Small intestine (tissue), 7 donors: ENCODE measurements around the gene GNB1. TPM values are rescaled to one million over a fixed set of nuclear protein-coding genes. Genes with fewer than 3 reads are reported as not detected.
"Not testable (repeated sequence)": the region's sequence is repeated elsewhere in the genome, so short reads cannot be mapped to it uniquely, and the experiment has no call there.

Experiments
- DNase-seq, 2 donors: peaks; one replicate each; pipeline versions ENCODE4 v3.0.0 to v3.0.0-alpha.2; 2013
- FAIRE-seq: peaks from 2 replicates; lab custom pipeline; 2012; peaks lifted over from hg19 to GRCh38; lab: Jason Lieb, UNC
- H3K27ac ChIP-seq, 3 donors: one replicate each; pipeline ENCODE4 v1.5.1; 2013; ENCODE audit warnings: low read length in 2 of 3, mild to moderate bottlenecking in 2 of 3, control low read depth in 1 of 3, inconsistent platforms in 1 of 3, low read depth in 1 of 3, moderate library complexity in 1 of 3
- H3K27me3 ChIP-seq, 3 donors: one replicate each; pipeline ENCODE4 v1.6.1; 2013; ENCODE audit warnings: low read length in 3 of 3, inconsistent platforms in 1 of 3; ENCODE audit not compliant: control insufficient read depth in 3 of 3, insufficient read depth in 3 of 3
- H3K36me3 ChIP-seq, 3 donors: one replicate each; pipeline ENCODE4 v1.6.1; 2013; ENCODE audit warnings: low read length in 3 of 3, inconsistent platforms in 1 of 3, low read depth in 1 of 3, mild to moderate bottlenecking in 1 of 3, moderate library complexity in 1 of 3; ENCODE audit not compliant: control insufficient read depth in 3 of 3, insufficient read depth in 2 of 3
- H3K4me1 ChIP-seq, 3 donors: one replicate each; pipeline ENCODE4 v1.6.1; 2013; ENCODE audit warnings: low read length in 2 of 3, inconsistent platforms in 1 of 3, low read depth in 1 of 3, mild to moderate bottlenecking in 1 of 3, moderate library complexity in 1 of 3; ENCODE audit not compliant: control insufficient read depth in 3 of 3, insufficient read depth in 2 of 3
- H3K4me3 ChIP-seq, 3 donors: one replicate each; pipeline ENCODE4 v1.5.1; 2013; ENCODE audit warnings: low read length in 3 of 3, control low read depth in 1 of 3, inconsistent platforms in 1 of 3, low read depth in 1 of 3, mild to moderate bottlenecking in 1 of 3, moderate library complexity in 1 of 3
- H3K9me3 ChIP-seq, 2 donors: one replicate each; pipeline ENCODE4 v1.6.1; 2013; ENCODE audit warnings: low read depth in 1 of 2, low read length in 1 of 2; ENCODE audit not compliant: control insufficient read depth in 2 of 2, insufficient read depth in 1 of 2
- WGBS, 3 donors: extraction: QIAGEN DNeasy Blood & Tissue Kit; methylation state at CpG; one replicate each; pipeline ENCODE4 v1.1.7; 2013; 5-methylcytosine and 5-hydroxymethylcytosine counted together
- polyA plus RNA-seq, 4 donors: library from polyadenylated mRNA; stranded (reverse) in 3 of 4; unstranded in 1 of 4; fragments of 200-250 nt in 3 of 4; fragments of 120-200 nt in 1 of 4; gene quantifications; one replicate each; pipeline versions ENCODE4 v1.2.1 to v1.2.3, GENCODE V29; 2013
- donor health status: healthy with polysubstance abuse.
- donor health status: control.
- donor health status: control.
- donor health status: Bipolar disorder and iron deficiency.
- donor health status: healthy.

GNB1 gene
- polyA plus RNA-seq, 4 donors, result 169 to 214 (median 192) TPM

GRCh38 chr1:1872329-1872994, 18.4 kb downstream of the GNB1 start:
- Histone ChIP-seq H3K9me3 (no peaks in the 10 kb centered on the region), H3K27me3 (no peaks in the 10 kb centered on the region), H3K4me1 (peaks cover 0 to 14% (median 3%) of the 10 kb centered on the region in 3 donors), H3K36me3 (peaks cover 0 to 56% (median 5%) of the 10 kb centered on the region in 3 donors), H3K4me3 (no peak overlapping the region), H3K27ac (no peak overlapping the region)
- FAIRE-seq (no peak), DNase-seq (no peak)
- WGBS, 3 donors, result 76 to 81% (median 80%) methylated on average over 11 of the region's 11 CpGs

GRCh38 chr1:1869469-1869868, 21.4 kb downstream of the GNB1 start:
- DNase-seq, result no peak
- Histone ChIP-seq H3K9me3 (no peaks in the 10 kb centered on the region), H3K4me3 (no peak overlapping the region), H3K27me3 (no peaks in the 10 kb centered on the region), H3K4me1 (peaks cover 0 to 8% (median 4%) of the 10 kb centered on the region in 3 donors), H3K36me3 (peaks cover 0 to 42% (median 3%) of the 10 kb centered on the region in 3 donors), H3K27ac (peak overlapping the region in 1 of 3 donors; percentile 0)
- WGBS, 3 donors, result 45 to 63% (median 59%) methylated on average over 4 of the region's 4 CpGs
- FAIRE-seq, result no peak

GRCh38 chr1:1867164-1867563, 23.7 kb downstream of the GNB1 start:
- 94 to 97% (median 95%) methylated on average over 3 of the region's 3 CpGs for WGBS, 3 donors
- FAIRE-seq (no peak), DNase-seq (no peak)
- Histone ChIP-seq H3K9me3 (no peaks in the 10 kb centered on the region), H3K27me3 (no peaks in the 10 kb centered on the region), H3K4me1 (peaks cover 6 to 11% (median 9%) of the 10 kb centered on the region in 3 donors), H3K4me3 (no peak overlapping the region), H3K27ac (no peak overlapping the region), H3K36me3 (peaks cover 0 to 27% (median under 1%) of the 10 kb centered on the region in 3 donors)

DNA sequence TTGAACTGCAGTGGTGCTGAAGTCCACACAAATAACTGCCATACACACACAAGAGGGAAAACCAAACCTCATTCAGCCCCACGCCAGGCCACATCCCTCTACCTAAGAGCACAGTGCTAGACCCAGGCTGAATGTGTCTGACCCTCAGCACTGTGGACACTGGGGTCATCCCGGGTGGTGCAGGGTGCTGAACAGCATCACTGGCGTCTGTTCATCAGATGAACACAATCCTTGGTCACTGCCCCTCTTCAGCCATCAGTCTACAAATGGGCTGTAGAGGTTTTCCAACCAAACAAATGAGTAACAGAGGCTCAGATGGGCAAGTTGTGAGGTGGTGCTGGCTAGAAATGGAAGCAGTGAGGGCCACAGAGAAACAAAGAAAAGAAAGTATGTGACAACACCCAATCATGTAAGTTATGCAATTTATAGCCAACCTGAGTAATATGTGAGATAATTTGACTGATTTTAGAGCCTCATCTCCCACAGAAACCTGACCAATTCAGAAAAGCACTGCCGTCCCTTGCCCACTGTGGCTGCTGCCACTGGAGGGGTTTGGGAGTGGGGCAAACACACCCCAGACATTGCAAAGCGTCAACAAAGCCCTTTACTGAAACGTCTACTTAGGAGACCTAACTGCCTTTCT, 27.9 kb downstream of the GNB1 start:
- peaks cover 0 to 30% (median 0%) of the 10 kb centered on the region in 3 donors for H3K36me3 ChIP-seq
- peaks cover 13 to 33% (median 18%) of the 10 kb centered on the region in 3 donors for H3K4me1 ChIP-seq
- FAIRE-seq (no peak), DNase-seq (no peak)
- no peaks in the 10 kb centered on the region for H3K9me3 ChIP-seq
- peak overlapping the region in 1 of 3 donors; percentile 57 for H3K27ac ChIP-seq
- 51 to 54% (median 51%) methylated on average over 6 of the region's 6 CpGs for WGBS, 3 donors
- H3K27me3 ChIP-seq, result no peaks in the 10 kb centered on the region
- H3K4me3 ChIP-seq, result no peak overlapping the region

- not testable (repeated sequence) for DNase-seq, FAIRE-seq, H3K27me3 ChIP-seq, H3K4me3 ChIP-seq, H3K9me3 ChIP-seq, H3K27ac ChIP-seq
- WGBS, 3 donors, result 92 to 94% (median 93%) methylated on average over 13 of the region's 13 CpGs
- Histone ChIP-seq H3K36me3 (peaks cover 0 to 31% (median 0%) of the 10 kb centered on the region in 3 donors), H3K4me1 (peaks cover 17 to 33% (median 21%) of the 10 kb centered on the region in 3 donors)
Observed at GRCh38 chr1:1861761-1862310, 29.1 kb downstream of the GNB1 start.

DNA sequence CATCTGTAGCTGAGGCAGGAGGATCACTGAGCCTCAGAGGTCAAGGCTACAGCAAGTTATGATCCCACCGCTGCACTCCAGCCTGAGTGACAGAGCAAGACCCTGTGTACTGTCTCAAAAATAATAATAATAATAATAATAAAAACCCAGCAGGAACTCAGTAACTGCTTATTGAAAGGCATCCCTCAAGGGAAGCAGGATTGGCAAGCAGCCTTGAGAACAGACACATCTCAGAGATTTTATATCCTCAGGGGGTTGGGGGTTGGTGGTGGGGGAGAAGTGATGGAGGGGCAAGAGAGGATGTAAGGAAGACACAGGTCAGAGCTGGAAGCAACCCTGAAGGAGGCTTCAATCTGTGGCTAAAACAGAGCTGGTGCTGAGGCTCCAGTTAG, 29.6 kb downstream of the GNB1 start:
- no peak for DNase-seq
- WGBS, 3 donors, result 77 to 95% (median 86%) methylated on average over 1 of the region's 1 CpG
- Histone ChIP-seq H3K27me3 (no peaks in the 10 kb centered on the region), H3K27ac (no peak overlapping the region), H3K36me3 (peaks cover 0 to 31% (median 0%) of the 10 kb centered on the region in 3 donors), H3K4me3 (no peak overlapping the region), H3K4me1 (peaks cover 17 to 33% (median 21%) of the 10 kb centered on the region in 3 donors), H3K9me3 (no peaks in the 10 kb centered on the region)
- no peak for FAIRE-seq

DNA sequence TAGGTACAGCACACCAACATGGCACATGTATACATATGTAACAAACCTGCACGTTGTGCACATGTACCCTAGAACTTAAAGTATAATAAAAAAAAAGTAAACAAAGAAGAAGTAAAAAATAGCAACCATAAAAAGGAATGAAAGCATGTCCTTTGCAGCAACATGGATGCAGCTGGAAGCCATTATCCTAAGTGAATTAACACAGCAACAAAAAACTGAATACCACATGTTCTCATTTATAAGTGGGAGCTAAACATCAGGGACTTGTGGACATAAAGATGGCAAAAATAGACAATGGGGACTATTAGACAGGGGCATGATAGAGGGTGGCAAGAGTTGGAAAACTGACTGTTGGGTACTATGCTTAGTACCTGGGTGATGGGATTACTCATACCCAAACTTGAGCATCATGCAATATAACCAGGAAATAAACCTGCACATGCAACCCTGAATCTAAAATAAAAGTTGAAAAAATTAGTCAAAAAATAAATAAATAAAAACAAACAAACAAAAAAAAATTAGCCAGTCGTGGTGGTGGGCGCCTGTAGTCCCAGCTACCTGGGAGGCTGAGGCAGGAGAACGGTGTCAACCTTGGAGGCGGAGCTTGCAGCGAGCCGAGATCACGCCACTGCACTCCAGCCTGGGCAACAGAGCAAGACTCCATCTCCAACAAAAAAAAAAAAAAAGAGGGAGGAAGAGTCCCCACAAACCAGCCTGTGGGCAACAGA, 30.8 kb downstream of the GNB1 start:
- H3K27me3 ChIP-seq, H3K4me3 ChIP-seq, DNase-seq, FAIRE-seq, H3K9me3 ChIP-seq: not testable (repeated sequence)
- H3K4me1 ChIP-seq, result peaks cover 17 to 33% (median 21%) of the 10 kb centered on the region in 3 donors
- peaks cover 0 to 25% (median 0%) of the 10 kb centered on the region in 3 donors for H3K36me3 ChIP-seq
- 69 to 78% (median 74%) methylated on average over 8 of the region's 8 CpGs for WGBS, 3 donors
- H3K27ac ChIP-seq, result peak overlapping the region; percentile 79 to 92 (median 84)
